ENCODE measurements around the gene CDC42BPB.

The CDC42BPB gene

DNA sequence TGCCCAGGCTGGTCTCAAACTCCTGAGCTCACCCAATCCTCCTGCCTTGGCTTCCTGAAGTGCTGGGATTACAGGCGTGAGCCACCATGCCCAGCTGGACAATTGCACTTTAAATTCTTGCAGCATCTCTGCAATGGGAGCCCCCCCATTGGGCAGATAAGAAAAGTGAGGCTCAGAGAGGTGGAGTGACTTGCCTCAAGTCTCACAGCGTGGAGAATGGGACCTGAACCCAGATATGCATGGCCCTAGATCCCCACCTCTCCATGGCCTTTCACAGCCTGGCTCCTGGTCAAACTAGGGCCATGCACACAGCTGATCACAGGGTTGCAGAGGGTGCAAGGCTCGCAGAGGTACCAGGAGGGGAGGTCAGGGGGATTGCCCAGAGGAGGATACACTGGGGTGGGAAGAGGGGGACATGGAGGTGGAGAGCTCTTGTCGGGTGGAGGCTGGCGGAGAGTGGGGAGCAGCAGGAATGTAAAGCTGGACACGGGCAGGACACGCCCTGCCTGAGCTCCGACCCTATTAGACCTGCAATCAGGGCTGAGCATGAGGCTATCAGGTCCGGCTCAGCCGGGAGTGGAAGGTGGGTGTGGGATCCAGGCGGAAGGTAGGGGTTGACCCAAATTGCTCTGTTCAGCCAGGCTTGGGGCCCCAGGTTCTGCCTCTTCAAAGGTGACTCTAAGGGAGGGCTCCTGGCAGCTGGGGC lies 44.1 kb upstream of the CDC42BPB start:
- Histone ChIP-seq H3K36me3 (replicated peaks; ENCODE audit: low read depth, low read length) (no peaks in the 10 kb centered on the region), H3K79me2 (ENCODE audit: low read length) (no peaks in the 10 kb centered on the region), H2AFZ (ENCODE audit: low read depth, low read length) (no peak overlapping the region), H3K9ac (ENCODE audit: low read length) (no peak overlapping the region), H3K4me3 (ENCODE audit: low read length) (no peak overlapping the region), H3K4me2 (ENCODE audit: low read length) (no peak overlapping the region), H3K27me3 (ENCODE audit: low read depth, low read length) (no peaks in the 10 kb centered on the region), H3K9me3 (ENCODE audit: insufficient read depth, low read length) (no peaks in the 10 kb centered on the region), H3K27ac (ENCODE audit: low read length) (no peak overlapping the region), H3K4me1 (ENCODE audit: low read length) (peaks cover 30% of the 10 kb centered on the region), H4K20me1 (ENCODE audit: insufficient read depth, low read length) (no peaks in the 10 kb centered on the region)
- TF ChIP-seq, protein P1, sequence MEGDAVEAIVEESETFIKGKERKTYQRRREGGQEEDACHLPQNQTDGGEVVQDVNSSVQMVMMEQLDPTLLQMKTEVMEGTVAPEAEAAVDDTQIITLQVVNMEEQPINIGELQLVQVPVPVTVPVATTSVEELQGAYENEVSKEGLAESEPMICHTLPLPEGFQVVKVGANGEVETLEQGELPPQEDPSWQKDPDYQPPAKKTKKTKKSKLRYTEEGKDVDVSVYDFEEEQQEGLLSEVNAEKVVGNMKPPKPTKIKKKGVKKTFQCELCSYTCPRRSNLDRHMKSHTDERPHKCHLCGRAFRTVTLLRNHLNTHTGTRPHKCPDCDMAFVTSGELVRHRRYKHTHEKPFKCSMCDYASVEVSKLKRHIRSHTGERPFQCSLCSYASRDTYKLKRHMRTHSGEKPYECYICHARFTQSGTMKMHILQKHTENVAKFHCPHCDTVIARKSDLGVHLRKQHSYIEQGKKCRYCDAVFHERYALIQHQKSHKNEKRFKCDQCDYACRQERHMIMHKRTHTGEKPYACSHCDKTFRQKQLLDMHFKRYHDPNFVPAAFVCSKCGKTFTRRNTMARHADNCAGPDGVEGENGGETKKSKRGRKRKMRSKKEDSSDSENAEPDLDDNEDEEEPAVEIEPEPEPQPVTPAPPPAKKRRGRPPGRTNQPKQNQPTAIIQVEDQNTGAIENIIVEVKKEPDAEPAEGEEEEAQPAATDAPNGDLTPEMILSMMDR (IDR thresholded peaks at IDR 0.05; ENCODE audit: low read depth, low read length), result no peak
- TF ChIP-seq EZH2phosphoT487 (IDR thresholded peaks at IDR 0.05; ENCODE audit: low read depth), result no peak

DNA sequence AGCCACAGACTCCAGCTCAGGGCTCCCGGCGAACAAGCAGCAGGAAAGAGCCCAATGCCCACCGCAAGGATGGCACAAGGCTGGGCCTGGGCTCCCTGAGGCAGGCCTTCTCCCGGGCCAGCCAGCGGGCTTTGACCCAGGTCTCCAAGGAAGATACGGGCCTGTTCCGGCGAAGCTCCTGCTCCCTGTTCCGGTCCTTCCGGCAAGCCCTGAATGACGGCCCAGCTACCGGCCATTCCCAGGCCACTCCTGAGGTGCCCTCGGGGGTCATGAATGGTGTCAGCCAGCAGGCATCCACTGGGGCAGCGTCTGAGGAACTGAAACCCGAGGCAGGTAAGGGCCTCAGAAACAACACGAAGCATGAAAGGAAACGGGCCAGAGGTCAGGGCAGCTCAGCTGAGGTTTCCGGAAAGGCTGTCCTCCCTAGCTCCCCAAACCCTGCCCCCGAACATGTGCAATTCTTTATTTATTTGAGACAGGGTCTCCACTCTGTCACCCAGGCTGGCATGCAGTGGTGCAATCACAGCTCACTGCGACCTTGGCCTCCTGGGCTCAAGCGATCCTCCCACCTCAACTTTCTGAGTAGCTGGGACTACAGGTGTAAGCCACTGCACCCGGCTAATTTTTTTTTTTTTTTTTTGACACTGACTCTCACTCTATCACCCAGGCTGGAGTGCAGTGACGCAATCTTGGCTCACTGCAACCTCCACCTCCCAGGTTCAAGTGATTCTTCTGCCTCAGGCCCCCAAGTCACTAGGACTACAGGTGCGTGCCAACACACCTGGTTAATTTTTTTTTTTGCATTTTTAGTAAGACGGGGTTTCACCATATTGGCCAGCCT lies 43.2 kb upstream of the CDC42BPB start:
- Histone ChIP-seq H3K4me1 (ENCODE audit: low read length) (peaks cover 21% of the 10 kb centered on the region), H3K4me3 (ENCODE audit: low read length) (no peak overlapping the region), H3K27me3 (ENCODE audit: low read depth, low read length) (no peaks in the 10 kb centered on the region), H3K9ac (ENCODE audit: low read length) (no peak overlapping the region), H3K9me3 (ENCODE audit: insufficient read depth, low read length) (no peaks in the 10 kb centered on the region), H3K27ac (ENCODE audit: low read length) (no peak overlapping the region), H3K36me3 (replicated peaks; ENCODE audit: low read depth, low read length) (no peaks in the 10 kb centered on the region), H4K20me1 (ENCODE audit: insufficient read depth, low read length) (no peaks in the 10 kb centered on the region), H2AFZ (ENCODE audit: low read depth, low read length) (no peak overlapping the region), H3K4me2 (ENCODE audit: low read length) (peak overlapping the region; percentile 32; the same call in 1 of the 2 replicates), H3K79me2 (ENCODE audit: low read length) (no peaks in the 10 kb centered on the region)
- TF ChIP-seq, protein P1 (IDR thresholded peaks at IDR 0.05; ENCODE audit: low read depth, low read length), result no peak
- TF ChIP-seq EZH2phosphoT487 (IDR thresholded peaks at IDR 0.05; ENCODE audit: low read depth), result no peak

DNA sequence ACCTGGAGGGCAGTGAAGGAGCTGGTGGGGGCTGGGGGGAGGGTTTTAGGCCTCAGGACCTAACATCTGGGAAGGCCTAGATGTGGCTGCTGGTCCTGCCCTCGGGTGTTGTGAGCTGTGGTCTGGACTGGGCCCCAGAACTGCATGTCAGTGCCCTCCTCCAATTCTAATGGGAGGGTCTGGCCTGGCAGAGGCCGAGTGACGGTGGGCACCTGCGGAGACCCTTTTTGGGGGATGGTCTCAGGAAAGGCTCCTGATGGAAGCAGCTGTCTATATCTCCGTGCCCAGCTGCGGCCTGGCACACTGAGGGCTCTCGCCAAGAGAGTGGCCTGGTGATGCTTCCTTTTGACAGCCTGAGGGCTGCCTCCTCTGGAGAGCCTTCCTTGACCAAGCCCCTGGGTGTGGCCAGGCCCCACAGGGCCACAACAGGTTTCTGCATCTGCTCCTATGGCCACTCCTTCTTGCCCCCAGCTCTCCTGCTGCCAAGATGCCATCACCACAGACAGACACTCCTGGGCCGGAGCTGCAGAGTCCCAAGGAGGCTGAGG lies 42.5 kb upstream of the CDC42BPB start:
- H3K27ac ChIP-seq (ENCODE audit: low read length), result no peak overlapping the region
- H3K27me3 ChIP-seq (ENCODE audit: low read depth, low read length), result no peaks in the 10 kb centered on the region
- H3K9me3 ChIP-seq (ENCODE audit: insufficient read depth, low read length), result no peaks in the 10 kb centered on the region
- H3K4me3 ChIP-seq (ENCODE audit: low read length), result no peak overlapping the region
- H2AFZ ChIP-seq (ENCODE audit: low read depth, low read length), result no peak overlapping the region
- no peaks in the 10 kb centered on the region for H3K36me3 ChIP-seq (replicated peaks; ENCODE audit: low read depth, low read length)
- H4K20me1 ChIP-seq (ENCODE audit: insufficient read depth, low read length), result no peaks in the 10 kb centered on the region
- TF ChIP-seq, protein P1 (IDR thresholded peaks at IDR 0.05; ENCODE audit: low read depth, low read length), result no peak
- TF ChIP-seq EZH2phosphoT487 (IDR thresholded peaks at IDR 0.05; ENCODE audit: low read depth), result no peak
- peaks cover 16% of the 10 kb centered on the region for H3K4me1 ChIP-seq (ENCODE audit: low read length)
- H3K4me2 ChIP-seq (ENCODE audit: low read length), result 0 out of 2 replicates have a peak overlapping the region, but pooled peaks have one; percentile 32
- no peaks in the 10 kb centered on the region for H3K79me2 ChIP-seq (ENCODE audit: low read length)
- H3K9ac ChIP-seq (ENCODE audit: low read length), result no peak overlapping the region

Data from OCI-LY3 (cell line).